SHP77 treated with DMSO at 0.1 percent for 48 hours (cell line): ENCODE measurements around the gene RIC8B.

Experiments
- DNase-seq: peaks from one replicate; lab custom pipeline; 2025; lab: John Stamatoyannopoulos, UW

RIC8B gene

GRCh38 chr12:106868982-106869700 lies 94.7 kb downstream of the RIC8B start:
- DNase-seq: no peak

GRCh38 chr12:106870116-106870515 lies 95.6 kb downstream of the RIC8B start:
- no peak for DNase-seq

GRCh38 chr12:106871477-106871876 lies 97.0 kb downstream of the RIC8B start:
- DNase-seq: no peak

GRCh38 chr12:106873983-106874382 lies 99.5 kb downstream of the RIC8B start:
- no peak for DNase-seq

- no peak for DNase-seq
Observed at GRCh38 chr12:106878804-106879203, 104.3 kb downstream of the RIC8B start.

- no peak for DNase-seq
Observed at GRCh38 chr12:106879612-106880011, 105.1 kb downstream of the RIC8B start.

DNA sequence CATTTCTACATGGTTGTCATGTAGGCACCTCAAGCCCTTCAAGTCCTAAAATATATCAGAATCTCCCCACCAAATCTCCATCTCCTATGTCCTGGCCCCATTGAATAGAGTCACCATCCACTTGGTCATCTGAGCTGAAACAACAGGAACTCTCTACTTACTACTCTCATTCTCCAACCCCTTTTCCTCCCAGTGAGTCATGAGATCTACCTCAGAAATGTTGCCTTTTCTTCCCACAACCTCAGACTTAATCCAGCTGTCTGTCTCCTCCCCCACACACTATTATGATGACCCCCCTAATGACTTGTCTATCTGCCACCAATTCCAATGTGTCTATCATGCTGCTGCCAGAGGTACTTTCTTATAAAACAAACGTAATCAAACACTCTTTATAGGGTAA lies 108.9 kb downstream of the RIC8B start:
- DNase-seq: no peak

- DNase-seq: no peak
Observed at GRCh38 chr12:106885026-106885425, 110.5 kb downstream of the RIC8B start.

GRCh38 chr12:106885541-106886249 lies 111.2 kb downstream of the RIC8B start:
- DNase-seq: no peak

DNA sequence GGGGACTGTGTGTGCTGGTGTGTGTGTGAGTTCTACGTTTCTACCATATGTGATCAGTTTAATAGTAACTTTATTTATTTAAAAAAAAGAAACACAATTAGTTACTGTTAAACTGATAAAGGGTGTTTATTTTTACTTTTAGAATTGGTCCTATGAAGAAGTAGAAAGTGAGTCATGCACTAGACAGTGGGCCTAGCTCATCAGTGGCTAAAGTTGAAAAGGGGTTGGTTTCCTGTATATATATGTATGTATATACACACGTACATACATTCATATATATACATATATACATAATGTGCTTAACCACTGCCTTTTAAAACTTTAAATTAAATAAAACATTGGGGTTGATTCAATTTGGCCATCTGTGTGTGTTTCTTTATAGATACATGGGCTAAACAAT lies 112.5 kb downstream of the RIC8B start:
- DNase-seq: no peak

DNA sequence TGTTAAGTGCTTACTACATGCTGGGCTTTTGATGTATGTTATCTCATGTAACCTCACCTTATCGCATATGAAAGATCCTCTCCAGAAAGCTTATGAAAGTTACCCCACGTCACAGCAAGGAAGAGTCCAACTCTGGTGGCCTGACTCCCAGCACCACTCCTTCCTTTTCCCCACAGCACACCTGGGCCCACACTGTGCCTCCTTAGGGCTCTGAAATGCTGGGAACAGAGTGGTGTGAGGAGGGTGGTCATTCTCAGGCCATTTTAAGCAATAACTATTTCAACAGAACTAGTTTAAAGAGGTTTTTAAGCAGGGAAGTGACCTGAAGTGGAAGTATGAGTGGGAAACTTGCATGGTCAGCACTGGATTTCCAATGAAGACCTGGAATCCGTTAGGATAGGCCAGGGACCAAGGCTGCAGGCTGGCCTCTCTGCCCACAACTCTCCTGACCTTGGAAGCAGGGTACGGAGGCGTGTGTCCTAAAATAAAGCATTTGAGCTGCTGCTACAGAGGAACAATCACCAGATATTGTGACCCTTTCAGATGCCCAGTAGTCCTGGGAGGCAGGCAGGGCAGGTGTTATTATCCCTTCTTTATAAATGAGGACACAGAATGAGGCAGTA lies 114.0 kb downstream of the RIC8B start:
- no peak for DNase-seq

DNA sequence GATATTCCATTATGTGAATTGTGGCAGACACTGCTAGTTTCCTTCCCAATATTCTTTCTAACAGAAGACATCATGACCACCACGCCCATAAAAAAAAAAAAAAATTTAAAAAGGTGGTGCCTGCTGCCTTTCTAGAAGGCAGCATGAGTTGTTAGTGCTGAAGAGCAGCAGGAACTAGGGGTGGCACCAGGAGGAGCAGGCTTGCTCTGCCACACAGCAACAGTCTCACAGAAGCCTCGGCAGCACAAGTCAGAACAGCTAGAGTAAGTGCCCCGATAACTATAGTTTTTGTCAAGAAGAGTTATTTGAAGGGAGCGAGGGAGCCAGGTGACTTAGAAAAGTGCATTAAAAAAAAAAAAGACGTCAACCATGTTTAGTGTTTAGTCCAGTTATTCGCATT lies 114.8 kb downstream of the RIC8B start:
- DNase-seq: no peak

GRCh38 chr12:106889950-106890626 lies 115.6 kb downstream of the RIC8B start:
- DNase-seq: no peak

DNA sequence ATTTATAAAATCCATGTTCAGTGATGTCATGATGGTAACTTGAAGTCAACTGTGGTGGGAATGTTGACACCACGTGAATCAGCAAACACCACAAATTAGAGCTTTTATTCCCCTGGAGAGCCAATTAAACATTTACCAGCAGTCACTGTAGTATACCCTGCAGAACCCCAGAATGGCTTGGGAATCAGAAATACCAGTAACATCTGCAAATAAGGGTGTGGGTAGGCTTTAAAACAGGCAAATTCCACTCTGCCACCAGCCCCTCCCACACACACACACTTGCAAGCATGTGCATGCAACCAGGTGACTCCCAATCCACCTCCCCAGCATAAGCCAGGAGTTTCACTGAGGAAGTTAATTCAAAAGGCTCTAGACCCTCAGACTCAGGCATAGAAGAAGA lies 117.6 kb downstream of the RIC8B start:
- DNase-seq: no peak

DNA sequence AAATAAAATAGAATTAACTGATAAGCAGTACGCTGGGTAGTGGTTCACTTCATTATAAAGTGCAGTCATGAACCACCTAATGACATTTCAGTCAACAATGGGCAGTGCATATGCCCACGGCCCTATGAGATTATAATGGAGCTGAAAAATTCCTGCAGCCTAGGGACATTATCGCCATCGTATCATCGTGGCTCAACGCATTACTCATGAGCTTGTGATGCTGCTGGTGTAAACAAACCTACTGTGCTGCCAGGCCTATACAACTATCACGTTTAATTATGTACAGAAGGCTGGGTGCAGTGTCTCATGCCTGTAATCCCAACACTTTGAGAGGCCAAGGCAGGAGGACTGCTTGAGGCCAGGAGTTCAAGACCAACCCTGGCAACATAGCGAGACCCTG lies 119.0 kb downstream of the RIC8B start:
- DNase-seq: no peak

DNA sequence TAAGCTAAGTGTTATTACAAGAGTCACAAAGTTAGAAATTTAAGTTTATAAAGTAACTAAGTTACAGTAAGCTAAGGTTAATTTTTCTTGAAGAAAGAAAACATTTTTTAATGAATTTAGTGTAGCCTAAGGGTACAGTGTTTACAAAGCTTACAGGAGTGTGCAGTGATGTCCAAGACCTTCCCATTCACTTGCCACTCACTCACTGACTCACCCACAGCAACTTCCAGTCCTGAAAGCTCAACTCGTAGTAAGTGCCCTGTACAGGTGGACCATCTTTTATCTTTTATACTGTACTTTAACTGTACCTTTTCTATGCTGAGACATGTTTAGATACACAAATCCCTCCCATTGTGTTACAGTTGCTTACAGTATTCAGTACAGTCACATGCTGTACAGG lies 120.3 kb downstream of the RIC8B start:
- no peak for DNase-seq

GRCh38 chr12:106896603-106897002 lies 122.1 kb downstream of the RIC8B start:
- no peak for DNase-seq

- DNase-seq: no peak
Observed at GRCh38 chr12:106897082-106897481, 122.6 kb downstream of the RIC8B start.

DNA sequence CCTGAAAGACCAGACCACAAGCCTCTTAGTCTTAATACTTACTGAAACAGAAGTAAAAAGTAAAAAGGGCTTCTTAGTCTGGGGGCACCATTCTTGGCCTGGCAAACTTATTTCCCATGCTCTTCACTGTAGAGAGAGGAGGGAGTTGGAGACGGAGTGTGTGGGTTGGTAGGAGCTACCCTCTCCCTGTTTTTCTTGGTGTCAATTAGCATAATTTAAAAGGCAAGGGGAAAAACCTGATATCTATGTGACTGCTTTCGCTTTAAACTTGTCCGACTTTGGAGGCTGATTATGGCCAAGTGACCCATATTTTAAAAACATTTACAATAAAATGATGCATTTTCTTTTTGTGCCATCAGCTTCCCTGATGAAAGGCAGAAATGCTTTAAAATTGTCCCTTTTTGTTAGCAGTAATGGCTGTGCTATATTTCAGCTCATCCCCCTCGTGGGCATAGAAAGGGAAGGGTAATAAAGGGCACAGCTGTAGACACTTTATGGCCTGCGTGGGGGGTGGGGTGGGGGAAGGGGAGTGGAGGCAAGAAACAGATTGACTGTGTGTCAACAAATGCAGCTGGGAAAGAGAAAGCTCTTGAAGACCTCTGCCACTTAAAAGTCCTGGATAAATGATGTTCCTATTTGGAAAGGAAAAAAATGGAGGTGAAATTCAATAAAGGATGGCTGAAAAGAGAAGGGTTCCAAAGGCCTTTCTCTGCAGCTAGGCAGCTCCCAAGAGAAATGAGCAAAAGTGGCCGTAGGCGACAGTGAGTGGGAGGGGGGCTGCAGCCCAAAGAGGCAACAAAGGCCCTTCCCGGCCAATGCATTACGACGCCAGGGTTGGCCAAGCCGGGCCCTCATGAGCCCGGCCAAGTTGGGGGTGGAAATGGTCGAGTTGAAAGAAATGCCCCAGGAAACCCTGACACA lies 123.8 kb downstream of the RIC8B start:
- DNase-seq: peak; percentile 80

DNA sequence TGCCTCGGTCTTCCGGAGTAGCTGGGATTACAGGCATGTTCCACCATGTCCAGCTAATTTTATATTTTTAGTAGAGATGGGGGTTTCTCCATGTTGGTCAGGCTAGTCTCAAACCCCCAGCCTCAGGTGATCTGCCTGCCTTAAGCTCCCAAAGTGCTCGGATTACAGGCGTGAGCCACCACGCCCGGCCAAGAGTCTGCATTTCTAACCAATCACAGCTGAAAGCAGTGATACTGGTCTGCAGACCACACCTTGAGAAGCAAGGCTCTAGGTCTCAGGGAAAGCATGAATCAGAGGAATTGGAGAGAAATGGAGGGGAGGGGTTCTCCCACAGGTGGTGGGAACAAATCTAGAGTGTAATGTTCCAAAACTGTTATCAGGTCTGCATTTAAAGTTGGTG lies 126.1 kb downstream of the RIC8B start:
- DNase-seq: no peak

GRCh38 chr12:106901276-106901675 lies 126.8 kb downstream of the RIC8B start:
- DNase-seq: no peak

DNA sequence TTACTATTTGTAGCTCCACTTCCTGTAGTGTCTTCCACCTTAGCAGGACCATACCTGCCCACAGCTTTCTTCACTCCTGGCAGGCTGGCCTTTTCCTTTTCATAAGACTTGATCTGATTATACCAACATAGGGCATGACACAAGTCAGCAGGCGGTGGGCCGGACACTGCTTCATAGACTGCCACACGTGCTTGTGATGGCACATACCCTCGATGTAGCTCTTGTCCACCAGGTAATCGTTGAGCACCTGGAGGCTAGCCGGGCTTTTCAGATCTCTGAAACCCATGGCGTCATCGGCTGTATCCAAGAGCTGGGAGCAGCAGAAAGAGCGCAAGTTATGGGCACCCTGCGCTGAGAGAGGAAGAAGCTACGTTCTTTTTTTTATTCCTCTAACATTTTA lies 127.6 kb downstream of the RIC8B start:
- no peak for DNase-seq
